Nephron (organoid): ENCODE measurements around the gene MINAR1.

Experiments used
- H3K27ac Mint-ChIP-seq, 3 experiments: 2 replicates each; pipeline ENCODE4 v1.8.0; 2020; ENCODE audit warnings: mixed read lengths in 3 of 3, mild to moderate bottlenecking in 2 of 3, moderate library complexity in 1 of 3
- H3K27me3 Mint-ChIP-seq: 2 replicates; pipeline ENCODE4 v1.8.0; 2021; ENCODE audit warnings: low read depth, mild to moderate bottlenecking, moderate library complexity, mixed read lengths
- H3K36me3 Mint-ChIP-seq: 2 replicates; pipeline ENCODE4 v1.8.0; 2020; ENCODE audit warnings: low read depth, mixed read lengths
- H3K4me1 Mint-ChIP-seq: 2 replicates; pipeline ENCODE4 v1.8.0; 2020; ENCODE audit warnings: mixed read lengths
- H3K4me3 Mint-ChIP-seq, 3 experiments: 2 replicates each; pipeline ENCODE4 v1.8.0; 2020; ENCODE audit warnings: mild to moderate bottlenecking in 3 of 3, mixed read lengths in 3 of 3, moderate library complexity in 2 of 3
- H3K9me3 Mint-ChIP-seq: 2 replicates; pipeline ENCODE4 v1.8.0; 2020; ENCODE audit warnings: mixed read lengths
- TF ChIP-seq, protein P1 (sequence below), 3 experiments: fragments of 200-600 bp; sonication (generic); IDR thresholded peaks; one replicate each; pipeline ENCODE4 v1.5.0; 2021; ENCODE audit warnings: antibody characterized with exemption in 3 of 3; ENCODE audit not compliant: unreplicated experiment in 3 of 3

MINAR1 gene

DNA sequence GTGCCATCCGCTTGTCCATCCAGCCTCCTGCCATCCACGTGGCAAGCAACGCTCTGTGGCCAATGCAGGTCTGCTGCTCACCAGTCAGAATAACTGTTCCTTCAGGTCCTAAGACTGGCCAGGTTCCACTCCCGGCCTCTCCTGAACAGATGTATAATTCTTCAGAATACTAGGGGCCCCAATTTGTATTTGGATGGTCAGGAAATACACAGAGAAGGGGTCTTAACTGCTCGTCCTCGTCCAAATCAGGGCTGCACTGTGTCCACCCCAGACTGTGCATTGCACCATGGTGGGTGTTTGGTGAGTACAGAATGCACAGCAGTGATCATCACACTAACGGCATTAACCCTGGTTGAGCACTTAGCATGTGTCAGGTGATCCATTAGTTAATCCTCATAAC, 46.0 kb downstream of the MINAR1 start:
- H3K4me3 Mint-ChIP-seq, result no peak overlapping the region
- H3K27me3 Mint-ChIP-seq, result no peaks in the 10 kb centered on the region
- TF ChIP-seq, protein P1, sequence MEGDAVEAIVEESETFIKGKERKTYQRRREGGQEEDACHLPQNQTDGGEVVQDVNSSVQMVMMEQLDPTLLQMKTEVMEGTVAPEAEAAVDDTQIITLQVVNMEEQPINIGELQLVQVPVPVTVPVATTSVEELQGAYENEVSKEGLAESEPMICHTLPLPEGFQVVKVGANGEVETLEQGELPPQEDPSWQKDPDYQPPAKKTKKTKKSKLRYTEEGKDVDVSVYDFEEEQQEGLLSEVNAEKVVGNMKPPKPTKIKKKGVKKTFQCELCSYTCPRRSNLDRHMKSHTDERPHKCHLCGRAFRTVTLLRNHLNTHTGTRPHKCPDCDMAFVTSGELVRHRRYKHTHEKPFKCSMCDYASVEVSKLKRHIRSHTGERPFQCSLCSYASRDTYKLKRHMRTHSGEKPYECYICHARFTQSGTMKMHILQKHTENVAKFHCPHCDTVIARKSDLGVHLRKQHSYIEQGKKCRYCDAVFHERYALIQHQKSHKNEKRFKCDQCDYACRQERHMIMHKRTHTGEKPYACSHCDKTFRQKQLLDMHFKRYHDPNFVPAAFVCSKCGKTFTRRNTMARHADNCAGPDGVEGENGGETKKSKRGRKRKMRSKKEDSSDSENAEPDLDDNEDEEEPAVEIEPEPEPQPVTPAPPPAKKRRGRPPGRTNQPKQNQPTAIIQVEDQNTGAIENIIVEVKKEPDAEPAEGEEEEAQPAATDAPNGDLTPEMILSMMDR (IDR thresholded peaks at IDR 0.05; ENCODE audit: unreplicated experiment in 3 of 3), result no peak
- no peaks in the 10 kb centered on the region for H3K9me3 Mint-ChIP-seq
- H3K27ac Mint-ChIP-seq, result no peak overlapping the region
- no peaks in the 10 kb centered on the region for H3K36me3 Mint-ChIP-seq
- no peaks in the 10 kb centered on the region for H3K4me1 Mint-ChIP-seq

DNA sequence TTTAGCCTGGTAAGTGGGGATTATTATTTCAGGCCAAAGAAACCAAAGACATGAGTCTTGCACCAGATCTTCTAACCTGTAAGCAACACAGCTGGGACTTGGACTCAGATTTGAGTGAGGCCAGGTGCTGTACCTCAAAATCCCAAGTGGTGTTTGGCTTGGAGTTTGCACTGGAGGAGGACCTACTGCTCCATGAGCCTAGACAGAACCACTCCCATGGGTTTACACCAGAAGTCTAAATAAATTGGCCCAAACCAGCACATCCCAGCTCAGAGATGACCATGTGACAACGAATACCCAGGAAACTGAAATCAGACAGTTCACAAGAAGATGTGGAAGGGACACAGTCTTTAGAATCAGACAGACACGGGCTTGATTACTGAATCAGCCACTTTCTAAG, 47.5 kb downstream of the MINAR1 start:
- Mint-ChIP-seq H3K9me3 (peaks cover 3% of the 10 kb centered on the region), H3K4me1 (no peaks in the 10 kb centered on the region), H3K4me3 (no peak overlapping the region), H3K27me3 (no peaks in the 10 kb centered on the region), H3K27ac (no peak overlapping the region), H3K36me3 (no peaks in the 10 kb centered on the region)
- TF ChIP-seq, protein P1 (IDR thresholded peaks at IDR 0.05; ENCODE audit: unreplicated experiment in 3 of 3), result no peak

DNA sequence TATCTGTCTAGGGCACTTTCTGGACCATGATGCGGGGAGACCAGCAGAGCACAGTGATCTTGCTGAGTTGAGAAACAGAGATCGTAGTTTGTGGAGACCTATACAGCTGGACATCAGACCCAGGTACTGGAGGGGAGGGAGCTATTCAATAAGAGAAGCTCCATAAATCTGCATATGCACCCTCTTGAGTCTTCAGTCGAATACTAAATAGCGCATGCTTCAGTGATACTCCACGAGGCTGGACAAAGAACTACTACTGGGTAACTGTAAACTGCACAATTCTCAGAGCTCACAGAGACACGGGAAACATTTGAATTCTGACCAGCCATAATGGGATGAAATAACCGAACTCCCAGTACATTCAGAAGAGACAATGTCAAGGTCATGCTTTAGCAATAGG, 49.7 kb downstream of the MINAR1 start:
- Mint-ChIP-seq H3K36me3 (no peaks in the 10 kb centered on the region), H3K4me1 (no peaks in the 10 kb centered on the region), H3K9me3 (peaks cover 6% of the 10 kb centered on the region), H3K27ac (no peak overlapping the region), H3K27me3 (no peaks in the 10 kb centered on the region), H3K4me3 (no peak overlapping the region)
- TF ChIP-seq, protein P1 (IDR thresholded peaks at IDR 0.05; ENCODE audit: unreplicated experiment in 3 of 3), result no peak
